NCI-H524 (cell line): ENCODE data around the gene RAET1E.
"Not testable (repeated sequence)": the region's sequence is repeated elsewhere in the genome, so short reads cannot be mapped to it uniquely, and the experiment has no call there.

Experiments used
- DNase-seq, 2 experiments: peaks; one replicate each; lab custom pipeline; 2025; lab: John Stamatoyannopoulos, UW

RAET1E gene

GRCh38 chr6:149861603-149862423 lies 36.1 kb downstream of the RAET1E start:
- no peak for DNase-seq

- no peak for DNase-seq
Observed at GRCh38 chr6:149860834-149861602, 36.9 kb downstream of the RAET1E start.

DNA sequence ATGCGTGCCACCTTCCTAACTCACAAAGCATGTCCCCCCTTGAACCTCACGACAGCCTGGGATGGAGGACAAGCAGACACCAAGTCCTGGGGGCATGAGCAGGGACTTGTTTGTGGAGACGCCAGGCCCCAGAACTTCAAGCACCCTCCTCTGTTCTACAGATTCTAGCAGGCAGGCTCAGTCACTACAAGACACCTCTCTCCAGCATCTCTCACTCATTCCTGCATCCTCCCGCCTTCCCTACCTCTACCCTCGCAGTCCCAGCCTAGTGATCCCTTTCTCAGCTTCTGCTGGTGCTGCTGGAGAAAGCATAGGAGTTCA lies 37.4 kb downstream of the RAET1E start:
- DNase-seq, result no peak

DNA sequence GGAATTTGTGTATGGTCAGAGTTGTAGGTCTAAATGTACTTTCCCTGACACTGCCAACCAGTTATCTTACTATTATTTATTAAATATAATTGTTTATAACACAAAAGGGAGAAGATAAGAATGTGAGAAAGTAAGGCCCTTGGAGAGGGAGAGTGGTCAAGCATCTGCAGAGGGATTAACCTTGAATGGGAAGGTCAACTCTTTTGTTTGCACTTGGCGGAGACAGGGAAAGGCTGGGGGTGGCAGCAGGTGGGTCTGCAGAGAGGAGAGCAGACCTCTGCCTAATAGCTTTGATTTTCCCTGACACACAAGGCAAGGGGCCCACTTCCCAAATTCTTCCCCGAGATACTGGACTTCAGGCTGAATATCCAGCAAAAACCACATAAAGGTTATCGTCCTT lies 38.0 kb downstream of the RAET1E start:
- no peak for DNase-seq

DNA sequence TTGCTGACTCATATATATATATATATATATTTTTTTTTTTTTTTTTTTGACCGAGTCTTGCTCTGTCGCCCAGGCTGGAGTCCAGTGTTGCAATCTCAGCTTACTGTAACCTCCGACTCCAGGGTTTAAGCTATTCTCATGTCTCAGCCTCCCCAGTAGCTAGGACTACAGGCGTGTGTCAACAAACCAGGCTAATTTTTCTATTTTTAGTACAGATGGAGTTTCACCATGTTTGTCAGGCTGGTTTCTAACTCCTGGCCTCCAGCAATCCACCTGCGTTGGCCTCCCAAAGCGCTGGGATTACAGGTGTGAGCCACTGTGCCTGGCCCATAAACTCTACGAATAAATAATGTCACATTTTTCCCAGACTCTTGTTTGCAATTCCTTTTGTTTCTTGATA lies 38.5 kb downstream of the RAET1E start:
- no peak for DNase-seq

DNA sequence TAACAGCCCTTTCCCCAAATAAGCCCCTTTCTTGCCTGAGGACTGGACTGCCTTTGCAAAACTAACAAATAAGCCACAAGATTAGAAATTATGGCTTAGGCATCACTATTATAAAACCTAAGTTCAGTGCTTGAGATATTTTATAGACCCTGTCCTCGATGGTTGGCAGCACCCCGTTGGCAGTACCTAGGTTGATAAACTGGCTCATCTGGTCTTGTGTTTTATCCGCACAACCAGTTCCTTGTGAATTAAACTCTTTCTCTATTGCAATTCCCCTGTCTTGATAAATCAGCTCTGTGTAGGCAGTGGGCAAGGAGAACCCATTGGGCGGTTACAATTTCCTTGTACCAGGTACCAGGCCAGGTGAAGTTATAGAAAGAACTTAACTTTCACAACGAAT lies 40.4 kb downstream of the RAET1E start:
- DNase-seq, result no peak

GRCh38 chr6:149856256-149856994 lies 41.5 kb downstream of the RAET1E start:
- DNase-seq, result no peak

DNA sequence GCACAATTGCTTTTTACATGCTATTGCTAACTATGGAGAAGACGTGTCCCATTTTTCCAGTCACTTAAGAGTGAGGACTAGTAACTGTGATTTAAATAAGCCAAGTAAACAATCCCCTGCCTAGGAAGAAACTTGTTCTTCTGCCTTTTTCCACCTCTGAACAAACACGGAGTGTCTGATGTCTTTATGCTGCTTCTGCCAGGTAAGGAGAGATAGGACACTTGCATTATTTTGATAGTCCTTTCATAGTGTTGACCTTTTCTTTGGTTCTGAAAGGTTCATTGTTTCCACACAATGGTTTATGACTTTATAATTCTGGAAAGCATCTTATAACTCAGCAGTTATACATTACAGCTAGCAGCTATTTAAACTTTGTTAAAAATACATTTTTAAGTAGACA lies 42.2 kb downstream of the RAET1E start:
- no peak for DNase-seq

DNA sequence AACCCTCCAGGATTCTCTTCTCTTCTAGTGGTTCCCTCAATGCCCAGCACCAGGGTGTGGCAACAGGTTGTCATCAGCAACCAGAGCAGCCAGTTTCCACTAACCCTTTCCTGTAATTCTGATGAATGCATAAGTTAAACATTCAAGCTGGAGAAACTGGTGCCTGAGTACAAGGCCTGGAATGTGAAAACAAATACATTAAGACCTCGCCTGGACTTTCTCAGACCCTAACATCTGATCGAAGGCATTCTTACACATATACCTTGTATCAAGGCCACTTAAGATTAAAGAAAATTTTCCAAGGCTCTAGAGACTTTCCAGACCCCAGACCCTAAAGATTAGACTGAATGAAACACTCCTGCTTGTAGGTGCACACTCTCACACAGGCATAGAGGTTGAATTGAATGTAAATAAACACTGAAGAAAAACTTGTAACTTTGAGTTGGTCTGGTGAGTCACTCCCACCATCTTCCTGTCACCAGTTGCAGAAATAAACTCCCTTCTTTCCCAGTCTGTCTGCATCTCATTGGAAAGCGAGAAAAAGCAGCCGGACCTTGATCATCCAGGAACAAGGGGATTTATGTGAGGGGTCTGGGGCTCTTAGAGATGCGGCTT lies 42.8 kb downstream of the RAET1E start:
- no peak for DNase-seq

DNA sequence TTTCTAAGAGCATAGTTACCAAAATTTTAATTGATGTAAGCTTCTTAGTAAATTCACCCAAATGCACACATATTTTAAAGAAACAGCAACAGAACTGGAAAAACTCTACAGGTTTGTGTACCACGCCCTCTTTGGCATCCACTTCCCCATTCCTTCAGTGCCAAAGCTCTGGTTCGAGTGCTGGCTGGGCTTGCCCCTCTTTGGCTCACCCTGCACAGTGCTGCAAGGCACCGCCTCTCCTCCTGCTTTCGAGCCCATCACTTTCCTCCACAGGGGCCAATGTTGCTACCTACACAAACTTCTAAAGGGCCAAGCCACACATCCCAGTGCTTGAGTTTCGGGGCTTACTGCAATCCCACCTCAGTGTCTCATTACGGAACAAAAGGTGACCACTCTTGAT lies 43.4 kb downstream of the RAET1E start:
- DNase-seq, result no peak

- DNase-seq, result not testable (repeated sequence)
Observed at GRCh38 chr6:149854017-149854416, 43.9 kb downstream of the RAET1E start.

DNA sequence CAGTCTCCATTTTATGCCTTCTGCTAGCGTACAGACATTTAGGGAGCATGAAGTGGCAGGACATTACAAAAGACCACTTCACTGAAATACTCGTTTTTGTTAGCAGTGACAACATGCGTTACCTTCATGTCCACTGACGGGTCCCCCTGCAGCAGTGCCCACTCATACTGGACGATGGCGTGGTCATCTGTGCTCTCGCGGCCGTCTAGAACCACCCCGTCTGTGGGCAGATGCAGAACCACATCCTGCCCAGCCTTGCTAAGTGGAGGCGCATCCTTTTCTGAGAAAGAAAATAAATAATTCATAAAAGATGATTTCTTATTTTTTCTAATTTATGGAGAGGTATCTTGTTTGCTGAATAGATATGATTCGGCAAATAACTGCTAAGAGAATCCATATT lies 45.0 kb downstream of the RAET1E start:
- no peak for DNase-seq

DNA sequence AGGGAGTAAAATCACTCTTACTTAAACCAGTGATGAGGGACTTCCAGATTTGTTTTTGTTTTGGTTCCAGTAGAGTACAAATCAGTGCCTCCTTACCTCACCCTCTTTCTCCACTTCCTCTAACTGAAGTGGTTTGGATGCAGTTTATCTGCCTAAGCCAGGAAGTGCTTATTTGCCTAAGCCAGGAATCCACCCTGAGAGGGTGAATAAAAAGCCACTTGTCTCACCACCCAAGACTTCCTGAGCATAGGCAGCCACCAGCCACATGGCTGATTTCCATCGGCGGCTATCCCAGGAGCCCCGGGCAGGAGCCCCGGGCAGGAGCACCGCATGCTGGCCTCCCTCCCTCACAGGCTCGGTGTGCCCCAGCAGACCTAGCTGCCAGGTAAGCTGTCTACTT lies 45.7 kb downstream of the RAET1E start:
- DNase-seq, result peak; percentile 19 to 25

- no peak for DNase-seq
Observed at GRCh38 chr6:149851461-149852110, 46.3 kb downstream of the RAET1E start.

DNA sequence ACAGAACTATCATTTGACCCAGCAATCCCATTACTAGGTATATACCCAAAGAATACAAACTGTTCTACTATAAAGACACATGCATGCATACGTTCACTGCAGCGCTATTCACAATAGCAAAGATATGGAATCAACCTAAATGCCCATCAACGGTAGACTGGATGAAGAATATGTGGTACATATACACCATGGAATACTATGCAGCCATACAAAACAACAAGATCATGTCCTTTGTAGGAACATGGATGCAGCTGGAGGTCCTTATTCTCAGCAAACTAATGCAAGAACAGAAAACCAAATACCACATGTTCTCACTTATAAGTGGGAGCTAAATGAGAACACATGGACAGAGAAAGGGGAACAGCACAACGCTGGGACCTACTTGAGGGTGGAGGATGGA lies 49.6 kb downstream of the RAET1E start:
- DNase-seq, result not testable (repeated sequence)
